Activated naive CD8-positive, alpha-beta T cell treated with anti-CD3 and anti-CD28 coated beads for 36 hours (primary cell): ENCODE measurements around the gene SDCCAG8. TPM values are rescaled to one million over a fixed set of nuclear protein-coding genes. Genes with fewer than 3 reads are reported as not detected.

Experiments used
- DNase-seq: peaks from one replicate; pipeline ENCODE4 v3.0.0; 2021
- H3K27ac Mint-ChIP-seq: one replicate; pipeline ENCODE4 v1.8.0; 2022; ENCODE audit warnings: mild to moderate bottlenecking, moderate library complexity, mixed read lengths
- H3K27me3 Mint-ChIP-seq: one replicate; pipeline ENCODE4 v1.8.0; 2022; ENCODE audit warnings: mild to moderate bottlenecking, mixed read lengths
- H3K36me3 Mint-ChIP-seq: one replicate; pipeline ENCODE4 v1.8.0; 2021; ENCODE audit warnings: mild to moderate bottlenecking, mixed read lengths
- H3K4me1 Mint-ChIP-seq: one replicate; pipeline ENCODE4 v1.8.0; 2021; ENCODE audit warnings: mixed read lengths
- H3K4me3 Mint-ChIP-seq: one replicate; pipeline ENCODE4 v1.8.0; 2022; ENCODE audit warnings: mild to moderate bottlenecking, moderate library complexity, mixed read lengths
- H3K9me3 Mint-ChIP-seq: one replicate; pipeline ENCODE4 v1.8.0; 2022; ENCODE audit warnings: mixed read lengths
- total RNA-seq, 2 experiments: library from RNA; stranded (reverse); gene quantifications; one replicate each; pipeline ENCODE4 v1.2.3, GENCODE V29; 2021

Gene SDCCAG8
- total RNA-seq, 2 experiments from 2014 or later, result 24.2 to 24.7 TPM

DNA sequence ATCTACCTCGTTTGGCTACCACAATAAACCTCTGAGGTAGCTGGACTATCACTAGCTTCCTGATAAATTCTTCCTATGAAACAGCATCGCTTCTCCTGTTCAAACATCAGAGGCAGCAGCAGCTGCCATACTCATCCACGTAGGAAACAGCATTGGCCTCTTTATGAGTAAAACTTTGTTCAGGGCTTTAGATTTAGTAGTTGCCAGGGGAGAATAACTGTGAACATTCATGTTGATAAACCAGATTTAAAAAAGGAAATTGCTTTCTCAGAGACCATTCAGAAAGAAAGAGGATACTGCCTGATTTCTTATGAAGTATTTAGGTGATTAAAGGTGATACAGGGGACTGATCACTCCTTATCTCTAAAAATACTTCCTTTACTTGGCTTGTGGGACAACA, 7.9 kb upstream of the SDCCAG8 start:
- Mint-ChIP-seq H3K4me3 (no peak overlapping the region), H3K27ac (no peak overlapping the region), H3K27me3 (no peaks in the 10 kb centered on the region), H3K9me3 (no peaks in the 10 kb centered on the region), H3K36me3 (peaks cover 31% of the 10 kb centered on the region), H3K4me1 (peaks cover 33% of the 10 kb centered on the region)
- no peak for DNase-seq

DNA sequence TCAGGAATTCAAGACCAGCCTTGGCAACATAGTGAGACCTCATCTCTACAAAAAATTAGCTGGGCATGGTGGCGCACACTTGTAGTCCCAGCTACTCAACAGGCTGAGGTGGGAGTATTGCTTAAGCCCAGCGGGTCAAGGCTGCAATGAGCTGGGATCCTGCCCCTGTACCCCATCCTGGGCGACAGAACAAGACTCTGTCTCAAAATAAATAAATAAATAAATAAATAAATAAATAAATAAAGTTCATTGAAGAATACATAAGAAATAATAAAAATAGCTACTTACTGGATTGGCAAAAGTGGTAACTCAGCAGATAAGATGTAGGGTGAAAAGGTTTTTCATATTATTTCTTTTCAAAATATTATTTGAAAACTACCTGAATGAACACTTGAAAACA, 6.6 kb upstream of the SDCCAG8 start:
- H3K27ac Mint-ChIP-seq, result no peak overlapping the region
- H3K27me3 Mint-ChIP-seq, result no peaks in the 10 kb centered on the region
- no peak overlapping the region for H3K4me3 Mint-ChIP-seq
- H3K9me3 Mint-ChIP-seq, result no peaks in the 10 kb centered on the region
- DNase-seq, result no peak
- peaks cover 23% of the 10 kb centered on the region for H3K36me3 Mint-ChIP-seq
- H3K4me1 Mint-ChIP-seq, result peaks cover 42% of the 10 kb centered on the region

DNA sequence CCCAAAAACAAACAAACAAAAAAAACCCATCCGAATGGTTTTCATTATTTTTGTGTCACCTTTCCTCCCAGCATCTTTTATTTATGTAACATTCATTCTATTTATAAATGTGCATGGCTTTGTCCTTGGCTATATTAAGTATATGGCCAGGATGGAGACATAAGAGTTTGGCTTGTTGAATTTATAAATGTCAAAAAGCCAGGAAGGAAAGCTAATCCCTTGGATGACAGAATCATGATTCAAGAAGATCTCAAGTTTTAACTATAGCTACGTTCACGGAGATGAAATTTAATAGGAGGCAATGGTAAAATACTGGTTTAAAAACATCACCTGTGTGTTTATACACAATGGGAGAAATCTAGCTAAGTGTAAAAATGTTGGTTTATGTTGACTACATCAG, 5.7 kb upstream of the SDCCAG8 start:
- H3K4me1 Mint-ChIP-seq, result peaks cover 42% of the 10 kb centered on the region
- peaks cover 22% of the 10 kb centered on the region for H3K36me3 Mint-ChIP-seq
- H3K27ac Mint-ChIP-seq, result no peak overlapping the region
- no peak for DNase-seq
- no peaks in the 10 kb centered on the region for H3K27me3 Mint-ChIP-seq
- no peaks in the 10 kb centered on the region for H3K9me3 Mint-ChIP-seq
- no peak overlapping the region for H3K4me3 Mint-ChIP-seq

- Mint-ChIP-seq H3K27ac (peak overlapping the region; percentile 28), H3K27me3 (no peaks in the 10 kb centered on the region), H3K9me3 (no peaks in the 10 kb centered on the region), H3K4me3 (no peak overlapping the region), H3K36me3 (peaks cover 17% of the 10 kb centered on the region), H3K4me1 (peaks cover 41% of the 10 kb centered on the region)
- DNase-seq, result no peak
Observed at GRCh38 chr1:243251539-243251938, 4.3 kb upstream of the SDCCAG8 start.

DNA sequence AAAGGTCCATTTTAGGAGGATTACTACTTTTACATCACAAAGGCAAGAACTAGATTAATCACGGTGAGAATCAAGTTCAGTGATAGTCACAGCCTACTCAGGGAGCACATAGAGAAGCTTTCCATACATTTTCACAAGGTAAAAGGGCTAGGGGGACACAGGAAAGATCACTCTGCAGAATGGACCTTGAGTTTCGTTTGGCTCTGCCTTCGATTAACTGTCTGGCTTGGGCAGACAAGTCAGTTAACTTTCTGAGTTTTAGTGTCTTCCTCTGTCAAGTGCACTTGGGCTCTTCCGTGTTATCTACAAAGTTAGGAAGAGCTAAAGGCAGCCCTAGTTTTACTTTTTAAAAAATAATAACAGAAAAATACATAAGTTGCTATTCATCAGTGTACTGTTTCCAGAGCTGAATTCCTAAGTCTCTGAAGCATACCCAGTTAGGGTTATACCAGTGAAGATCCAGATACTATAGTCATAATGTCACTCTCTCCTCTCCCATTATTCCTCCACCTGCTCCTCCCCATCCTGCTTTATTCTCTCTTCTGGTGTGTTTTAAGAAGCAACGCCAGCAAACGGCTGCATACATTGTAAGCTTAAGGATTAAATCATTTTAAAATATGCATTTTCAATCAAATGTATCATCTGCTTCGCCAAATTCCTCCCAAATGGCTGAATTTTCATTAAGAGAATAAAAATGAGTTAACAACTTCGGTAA, 2.5 kb upstream of the SDCCAG8 start:
- H3K4me3 Mint-ChIP-seq, result peak overlapping the region; percentile 93
- H3K36me3 Mint-ChIP-seq, result peaks cover 8% of the 10 kb centered on the region
- H3K4me1 Mint-ChIP-seq, result peaks cover 35% of the 10 kb centered on the region
- no peaks in the 10 kb centered on the region for H3K27me3 Mint-ChIP-seq
- H3K9me3 Mint-ChIP-seq, result no peaks in the 10 kb centered on the region
- peak overlapping the region; percentile 76 for H3K27ac Mint-ChIP-seq
- DNase-seq, result no peak

DNA sequence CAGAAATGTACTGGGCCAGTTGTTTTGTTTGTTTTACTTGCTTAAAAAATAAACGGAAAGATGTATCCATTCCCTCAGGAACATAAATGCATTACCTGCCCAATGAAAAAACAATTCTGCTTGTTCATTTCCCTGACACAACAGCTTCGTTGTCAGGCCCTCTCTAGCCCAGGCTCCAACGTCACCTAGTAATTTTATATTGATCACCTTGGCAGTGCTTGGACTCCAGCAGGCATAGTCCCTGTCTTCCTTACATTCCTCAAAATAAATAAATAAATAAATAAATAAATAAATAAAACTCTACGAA, 2.0 kb upstream of the SDCCAG8 start:
- peaks cover 7% of the 10 kb centered on the region for H3K36me3 Mint-ChIP-seq
- H3K27me3 Mint-ChIP-seq, result no peaks in the 10 kb centered on the region
- H3K4me3 Mint-ChIP-seq, result peak overlapping the region; percentile 93
- H3K27ac Mint-ChIP-seq, result peak overlapping the region; percentile 76
- no peak for DNase-seq
- no peaks in the 10 kb centered on the region for H3K9me3 Mint-ChIP-seq
- H3K4me1 Mint-ChIP-seq, result peaks cover 30% of the 10 kb centered on the region

GRCh38 chr1:243254233-243254926, 1.5 kb upstream of the SDCCAG8 start:
- H3K36me3 Mint-ChIP-seq, result peaks cover 7% of the 10 kb centered on the region
- no peaks in the 10 kb centered on the region for H3K27me3 Mint-ChIP-seq
- H3K4me3 Mint-ChIP-seq, result peak overlapping the region; percentile 93
- H3K27ac Mint-ChIP-seq, result peak overlapping the region; percentile 98
- peak; percentile 73 for DNase-seq
- no peaks in the 10 kb centered on the region for H3K9me3 Mint-ChIP-seq
- peaks cover 30% of the 10 kb centered on the region for H3K4me1 Mint-ChIP-seq

DNA sequence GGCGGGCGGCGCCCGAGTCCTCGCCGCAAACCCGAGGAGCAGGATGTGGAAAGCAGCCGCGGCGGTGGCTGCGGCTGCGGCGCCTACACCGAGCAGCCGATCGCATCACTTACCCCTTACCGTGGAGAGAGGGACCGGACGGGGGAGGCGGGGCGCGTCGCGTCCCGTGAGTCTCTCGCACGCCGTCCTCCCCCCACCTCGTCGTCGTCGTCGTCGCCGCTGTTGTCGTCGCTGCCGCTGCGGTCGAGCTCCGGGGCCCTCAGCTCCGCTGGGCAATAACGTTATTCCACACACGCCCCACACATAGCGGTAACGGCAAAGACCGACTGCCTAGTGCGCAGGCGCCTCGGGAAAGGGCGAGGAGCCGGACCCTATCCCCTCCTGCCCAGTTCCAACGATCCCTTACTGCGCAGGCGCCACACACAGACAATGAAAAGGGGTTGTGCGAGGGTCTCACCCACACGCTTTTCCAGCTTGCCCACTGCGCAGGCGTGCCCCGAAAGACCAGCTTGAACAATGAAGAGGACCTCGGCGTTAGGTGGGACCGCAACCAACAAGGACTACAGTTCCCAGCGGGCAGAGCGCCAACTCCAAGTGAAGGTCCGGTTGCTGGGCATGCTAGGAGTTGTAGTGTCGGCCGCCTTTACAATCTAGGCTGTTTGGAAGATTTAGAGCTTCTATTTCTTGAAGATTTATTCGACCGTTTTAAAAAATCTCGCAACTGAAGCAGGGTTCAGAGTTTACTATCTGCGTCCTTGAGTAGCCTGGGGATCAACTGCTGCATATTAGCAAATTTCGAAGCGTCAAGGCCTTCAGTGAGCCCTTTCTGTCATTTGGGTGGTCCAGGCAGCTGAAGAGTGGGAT, 682 bp upstream of the SDCCAG8 start, which contains the start of gene CEP170:
CEP170 (minus strand) TSS at position 355 of the 864 bp plus-strand sequence. CDS start 30,001 bp downstream, outside the sequence.
- H3K4me1 Mint-ChIP-seq, result peaks cover 32% of the 10 kb centered on the region
- peak; percentile 93 for DNase-seq
- H3K9me3 Mint-ChIP-seq, result no peaks in the 10 kb centered on the region
- H3K4me3 Mint-ChIP-seq, result peak within 1 kb of the TSS; percentile 93
- H3K27me3 Mint-ChIP-seq, result no peaks in the 10 kb centered on the region
- H3K27ac Mint-ChIP-seq, result peak within 1 kb of the TSS; percentile 98
- peaks cover 11% of the 10 kb centered on the region for H3K36me3 Mint-ChIP-seq

- H3K4me1 Mint-ChIP-seq, result peaks cover 26% of the 10 kb centered on the region
- H3K9me3 Mint-ChIP-seq, result no peaks in the 10 kb centered on the region
- peaks cover 14% of the 10 kb centered on the region for H3K36me3 Mint-ChIP-seq
Observed at GRCh38 chr1:243256590-243256989, 749 bp downstream of the SDCCAG8 start.

DNA sequence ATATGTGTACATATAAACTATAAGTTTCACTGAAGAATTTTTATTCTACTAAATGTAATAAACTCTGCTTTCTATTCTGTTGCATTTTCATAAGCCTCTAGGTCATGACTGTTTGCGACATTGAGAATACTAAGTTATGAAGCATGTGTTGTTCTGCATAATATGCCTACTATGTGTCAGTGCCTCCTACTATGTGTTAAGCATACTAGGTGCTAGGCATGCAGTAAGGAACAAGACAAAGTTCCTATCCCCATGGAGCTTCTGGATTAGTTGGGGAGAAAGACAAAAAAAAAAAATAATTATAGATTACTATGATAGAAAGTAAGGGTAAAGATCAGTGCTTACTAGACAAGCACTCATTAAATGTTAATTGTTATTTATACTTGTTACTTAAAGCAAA, 1.3 kb downstream of the SDCCAG8 start:
- no peaks in the 10 kb centered on the region for H3K9me3 Mint-ChIP-seq
- H3K36me3 Mint-ChIP-seq, result peaks cover 9% of the 10 kb centered on the region
- H3K4me1 Mint-ChIP-seq, result peaks cover 21% of the 10 kb centered on the region
- DNase-seq, result no peak
- H3K4me3 Mint-ChIP-seq, result no peak overlapping the region
- no peaks in the 10 kb centered on the region for H3K27me3 Mint-ChIP-seq
- H3K27ac Mint-ChIP-seq, result no peak overlapping the region

More at GRCh38 chr1:243256590-243256989, 749 bp downstream of the SDCCAG8 start:
- DNase-seq, result no peak
- Mint-ChIP-seq H3K27ac (peak overlapping the region; percentile 97), H3K27me3 (no peaks in the 10 kb centered on the region), H3K4me3 (peak overlapping the region; percentile 86)

DNA sequence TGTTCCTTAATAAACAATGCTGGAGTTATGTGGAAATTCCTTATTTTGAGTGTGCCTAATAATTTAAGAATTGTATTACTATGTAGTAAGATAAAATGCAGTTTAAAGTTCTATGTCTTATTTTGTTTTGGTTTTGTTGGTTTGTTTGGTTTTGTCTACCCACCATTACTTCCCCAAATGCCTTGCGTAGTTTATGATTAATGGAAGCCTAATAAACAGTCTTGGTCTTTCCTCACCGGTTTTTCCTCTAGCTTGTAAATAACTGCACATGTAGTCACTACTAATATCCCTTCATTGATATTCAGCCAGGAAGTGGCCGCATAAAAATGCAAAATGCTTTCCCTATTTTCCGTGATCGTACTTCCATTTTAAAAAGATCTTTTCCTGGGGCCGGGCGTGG, 2.9 kb downstream of the SDCCAG8 start:
- no peak for DNase-seq
- peaks cover 9% of the 10 kb centered on the region for H3K36me3 Mint-ChIP-seq
- H3K27me3 Mint-ChIP-seq, result no peaks in the 10 kb centered on the region
- H3K4me3 Mint-ChIP-seq, result no peak overlapping the region
- H3K27ac Mint-ChIP-seq, result no peak overlapping the region
- no peaks in the 10 kb centered on the region for H3K9me3 Mint-ChIP-seq
- H3K4me1 Mint-ChIP-seq, result peaks cover 21% of the 10 kb centered on the region

- peaks cover 28% of the 10 kb centered on the region for H3K4me1 Mint-ChIP-seq
- H3K27ac Mint-ChIP-seq, result no peak overlapping the region
- no peak for DNase-seq
- no peaks in the 10 kb centered on the region for H3K9me3 Mint-ChIP-seq
- no peaks in the 10 kb centered on the region for H3K27me3 Mint-ChIP-seq
- H3K4me3 Mint-ChIP-seq, result no peak overlapping the region
- peaks cover 8% of the 10 kb centered on the region for H3K36me3 Mint-ChIP-seq
Observed at GRCh38 chr1:243260221-243260880, 4.5 kb downstream of the SDCCAG8 start.

- Mint-ChIP-seq H3K4me3 (no peak overlapping the region), H3K27me3 (no peaks in the 10 kb centered on the region), H3K4me1 (peaks cover 28% of the 10 kb centered on the region)
Observed at GRCh38 chr1:243261390-243261789, 5.5 kb downstream of the SDCCAG8 start.

DNA sequence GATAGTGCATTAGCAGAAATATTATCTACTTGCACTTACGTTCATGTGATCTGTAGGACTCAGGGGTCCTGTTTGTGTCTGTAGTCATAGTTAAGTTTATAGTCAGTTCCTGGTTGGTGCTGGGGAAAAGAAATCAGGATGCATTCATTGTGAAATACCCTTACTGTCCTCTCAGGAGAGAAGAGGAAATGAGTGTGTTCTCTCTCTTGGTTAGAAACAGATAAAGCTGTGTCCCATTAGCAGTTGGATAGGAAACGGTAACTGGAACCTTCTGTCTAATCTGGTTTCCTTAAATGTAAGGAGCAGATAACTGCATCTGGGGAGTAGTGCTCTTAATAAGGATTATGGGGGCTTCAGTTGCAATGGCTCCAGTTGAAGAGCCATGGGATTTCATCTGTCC, 8.9 kb downstream of the SDCCAG8 start:
- no peaks in the 10 kb centered on the region for H3K27me3 Mint-ChIP-seq
- no peak overlapping the region for H3K4me3 Mint-ChIP-seq
- H3K36me3 Mint-ChIP-seq, result peaks cover 9% of the 10 kb centered on the region
- no peak for DNase-seq
- H3K9me3 Mint-ChIP-seq, result no peaks in the 10 kb centered on the region
- H3K27ac Mint-ChIP-seq, result no peak overlapping the region
- H3K4me1 Mint-ChIP-seq, result peaks cover 35% of the 10 kb centered on the region

More at GRCh38 chr1:243261390-243261789, 5.5 kb downstream of the SDCCAG8 start:
- Mint-ChIP-seq H3K9me3 (no peaks in the 10 kb centered on the region), H3K27ac (no peak overlapping the region), H3K36me3 (peaks cover 8% of the 10 kb centered on the region)
- DNase-seq, result no peak

- Mint-ChIP-seq H3K36me3 (peaks cover 9% of the 10 kb centered on the region), H3K9me3 (no peaks in the 10 kb centered on the region), H3K4me3 (no peak overlapping the region), H3K27ac (no peak overlapping the region), H3K4me1 (peaks cover 31% of the 10 kb centered on the region), H3K27me3 (no peaks in the 10 kb centered on the region)
- no peak for DNase-seq
Observed at GRCh38 chr1:243266231-243266630, 10.4 kb downstream of the SDCCAG8 start.
